ENCODE measurements around the gene NCL. TPM values are rescaled to one million over a fixed set of nuclear protein-coding genes. Genes with fewer than 3 reads are reported as not detected.

Gene NCL
- total RNA-seq, 1 donor, result 92.6 TPM

- Histone ChIP-seq H3K4me1 (ENCODE audit: insufficient read depth, low read length) (no peaks in the 10 kb centered on the region), H3K9me3 (ENCODE audit: low read depth, low read length) (no peaks in the 10 kb centered on the region), H3K36me3 (ENCODE audit: insufficient read depth, low read length) (no peaks in the 10 kb centered on the region), H3K27ac (ENCODE audit: low read depth, low read length) (no peak overlapping the region), H3K4me2 (ENCODE audit: insufficient read depth, low read length) (no peak overlapping the region), H4K20me1 (ENCODE audit: insufficient read depth, low read length) (no peaks in the 10 kb centered on the region), H2AFZ (ENCODE audit: low read length) (no peak overlapping the region), H3K79me2 (ENCODE audit: insufficient read depth, low read length) (no peaks in the 10 kb centered on the region), H3K4me3 (ENCODE audit: insufficient read depth, low read length) (no peak overlapping the region), H3K27me3 (ENCODE audit: insufficient read depth, low read length) (peaks cover 6% of the 10 kb centered on the region)
- DNase-seq (ENCODE audit: insufficient read length, low spot score, missing footprints), result no peak
- no peak for TF ChIP-seq CTCF (IDR thresholded peaks at IDR 0.05; ENCODE audit: extremely low read depth, low read depth, low read length)
These were observed 34.4 kb downstream of the NCL start for GRCh38 chr2:231429901-231430300.

- peaks cover 6% of the 10 kb centered on the region for H3K27me3 ChIP-seq (ENCODE audit: insufficient read depth, low read length)
- H3K4me2 ChIP-seq (ENCODE audit: insufficient read depth, low read length), result no peak overlapping the region
- H3K27ac ChIP-seq (ENCODE audit: low read depth, low read length), result no peak overlapping the region
- no peak overlapping the region for H2AFZ ChIP-seq (ENCODE audit: low read length)
- H3K36me3 ChIP-seq (ENCODE audit: insufficient read depth, low read length), result no peaks in the 10 kb centered on the region
- no peak for DNase-seq (ENCODE audit: insufficient read length, low spot score, missing footprints)
- no peaks in the 10 kb centered on the region for H3K79me2 ChIP-seq (ENCODE audit: insufficient read depth, low read length)
- no peaks in the 10 kb centered on the region for H4K20me1 ChIP-seq (ENCODE audit: insufficient read depth, low read length)
- no peaks in the 10 kb centered on the region for H3K4me1 ChIP-seq (ENCODE audit: insufficient read depth, low read length)
- no peaks in the 10 kb centered on the region for H3K9me3 ChIP-seq (ENCODE audit: low read depth, low read length)
- no peak overlapping the region for H3K4me3 ChIP-seq (ENCODE audit: insufficient read depth, low read length)
- no peak for TF ChIP-seq CTCF (IDR thresholded peaks at IDR 0.05; ENCODE audit: extremely low read depth, low read depth, low read length)
These were observed 35.1 kb downstream of the NCL start for GRCh38 chr2:231429152-231429551.

DNA sequence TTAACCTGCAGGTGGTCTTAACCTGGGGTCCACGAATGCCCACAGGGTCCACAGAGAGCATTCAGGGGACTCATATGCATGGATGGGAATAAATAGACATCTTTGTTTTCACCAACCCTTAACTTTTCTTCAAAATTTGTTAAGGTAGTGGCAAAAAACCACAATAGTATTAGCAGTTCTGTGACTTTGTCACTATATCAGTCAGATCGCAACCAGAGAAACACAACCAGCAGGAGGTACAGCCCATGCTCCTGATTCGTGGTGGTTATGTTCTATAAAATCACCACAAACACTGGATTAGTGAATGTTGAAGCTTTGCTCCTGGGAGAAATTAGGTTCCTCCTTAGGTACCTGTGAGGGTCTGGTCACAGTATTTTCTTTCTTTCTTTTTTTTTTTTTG is 37.2 kb downstream of the NCL start:
- Histone ChIP-seq H3K27ac (ENCODE audit: low read depth, low read length) (no peak overlapping the region), H3K36me3 (ENCODE audit: insufficient read depth, low read length) (no peaks in the 10 kb centered on the region), H2AFZ (ENCODE audit: low read length) (no peak overlapping the region), H3K4me3 (ENCODE audit: insufficient read depth, low read length) (no peak overlapping the region), H3K4me2 (ENCODE audit: insufficient read depth, low read length) (no peak overlapping the region), H3K79me2 (ENCODE audit: insufficient read depth, low read length) (no peaks in the 10 kb centered on the region), H3K4me1 (ENCODE audit: insufficient read depth, low read length) (no peaks in the 10 kb centered on the region), H3K27me3 (ENCODE audit: insufficient read depth, low read length) (peaks cover 6% of the 10 kb centered on the region), H3K9me3 (ENCODE audit: low read depth, low read length) (no peaks in the 10 kb centered on the region), H4K20me1 (ENCODE audit: insufficient read depth, low read length) (no peaks in the 10 kb centered on the region)
- no peak for TF ChIP-seq CTCF (IDR thresholded peaks at IDR 0.05; ENCODE audit: extremely low read depth, low read depth, low read length)
- DNase-seq (ENCODE audit: insufficient read length, low spot score, missing footprints), result no peak

DNA sequence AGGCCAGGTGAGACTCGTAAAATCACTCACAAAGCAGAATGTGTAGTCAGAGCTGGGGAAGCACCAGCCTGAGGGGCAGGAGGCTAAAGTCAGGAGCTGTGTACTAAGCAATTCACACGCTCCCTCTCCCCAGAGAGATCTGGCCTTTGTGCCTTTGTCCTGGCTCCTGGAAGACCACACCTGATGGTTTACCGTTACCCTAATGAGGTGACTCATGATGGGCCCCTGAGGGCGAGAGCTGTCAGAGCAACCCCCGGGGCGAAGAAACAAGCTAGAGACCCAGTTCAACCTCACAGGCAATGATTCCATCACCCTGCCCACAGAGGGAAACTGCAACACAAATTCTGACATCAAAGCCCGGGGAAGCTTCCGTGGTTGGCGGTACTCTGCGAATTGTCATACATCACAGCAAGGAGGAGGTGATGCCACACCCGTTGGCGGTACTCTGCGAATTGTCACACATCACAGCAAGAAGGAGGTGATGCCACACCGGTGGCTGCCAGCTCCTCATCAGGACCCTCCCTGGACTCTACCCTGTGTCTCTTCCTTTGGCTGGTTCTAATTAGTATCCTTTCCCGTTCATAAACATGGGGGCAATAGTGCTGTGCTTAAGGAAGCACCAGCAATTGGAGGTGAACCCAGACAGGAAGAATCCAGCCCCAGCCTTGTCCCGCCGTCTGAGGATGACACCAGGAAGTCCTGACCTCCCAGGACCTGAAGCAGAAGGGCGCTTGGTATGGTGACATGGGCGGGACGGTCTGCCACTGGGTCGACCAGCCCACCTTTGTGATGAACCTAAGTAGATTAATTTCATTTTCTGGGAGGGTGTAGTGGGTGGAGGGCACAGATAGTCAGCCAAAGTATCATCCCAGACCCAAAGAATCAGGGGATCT is 38.2 kb downstream of the NCL start:
- H2AFZ ChIP-seq (ENCODE audit: low read length), result no peak overlapping the region
- no peaks in the 10 kb centered on the region for H3K79me2 ChIP-seq (ENCODE audit: insufficient read depth, low read length)
- no peak for TF ChIP-seq CTCF (IDR thresholded peaks at IDR 0.05; ENCODE audit: extremely low read depth, low read depth, low read length)
- H4K20me1 ChIP-seq (ENCODE audit: insufficient read depth, low read length), result no peaks in the 10 kb centered on the region
- H3K4me3 ChIP-seq (ENCODE audit: insufficient read depth, low read length), result no peak overlapping the region
- DNase-seq (ENCODE audit: insufficient read length, low spot score, missing footprints), result peak; percentile 39
- no peaks in the 10 kb centered on the region for H3K4me1 ChIP-seq (ENCODE audit: insufficient read depth, low read length)
- H3K9me3 ChIP-seq (ENCODE audit: low read depth, low read length), result no peaks in the 10 kb centered on the region
- peaks cover 9% of the 10 kb centered on the region for H3K27me3 ChIP-seq (ENCODE audit: insufficient read depth, low read length)
- no peak overlapping the region for H3K27ac ChIP-seq (ENCODE audit: low read depth, low read length)
- no peak overlapping the region for H3K4me2 ChIP-seq (ENCODE audit: insufficient read depth, low read length)
- H3K36me3 ChIP-seq (ENCODE audit: insufficient read depth, low read length), result no peaks in the 10 kb centered on the region
